Kidney (tissue), 14 donors: ENCODE results near the gene TTC7B. TPM values are rescaled to one million over a fixed set of nuclear protein-coding genes. Genes with fewer than 3 reads are reported as not detected.

Source experiments
- DNase-seq, 5 donors: peaks; one replicate each; pipeline ENCODE4 v3.0.0-alpha.2; 2013 to 2020
- FAIRE-seq: peaks from 2 replicates; lab custom pipeline; 2012; peaks lifted over from hg19 to GRCh38; lab: Jason Lieb, UNC
- H3K27ac ChIP-seq, 2 donors: one replicate each; pipeline ENCODE4 v1.7.0; 2013; ENCODE audit warnings: low read depth in 2 of 2, low read length in 2 of 2, inconsistent platforms in 1 of 2
- H3K27me3 ChIP-seq: one replicate; pipeline ENCODE4 v1.7.1; 2013; ENCODE audit warnings: low read length, inconsistent platforms; ENCODE audit not compliant: control insufficient read depth, insufficient read depth
- H3K36me3 ChIP-seq, 3 donors: one replicate each; pipeline versions ENCODE4 v1.7.0 to v1.7.1; 2013; ENCODE audit warnings: low read length in 3 of 3, control low read depth in 1 of 3, inconsistent platforms in 1 of 3; ENCODE audit not compliant: insufficient read depth in 3 of 3, control insufficient read depth in 2 of 3
- H3K4me1 ChIP-seq, 3 donors: one replicate each; pipeline versions ENCODE4 v1.7.0 to v1.7.1; 2013; ENCODE audit warnings: low read length in 3 of 3, inconsistent platforms in 1 of 3, low read depth in 1 of 3; ENCODE audit not compliant: control insufficient read depth in 2 of 3, insufficient read depth in 2 of 3
- H3K4me3 ChIP-seq, 3 donors: one replicate each; pipeline versions ENCODE4 v1.7.0 to v1.8.1; 2013; ENCODE audit warnings: low read length in 3 of 3, control low read depth in 1 of 3, inconsistent platforms in 1 of 3
- H3K9ac ChIP-seq, 3 donors: one replicate each; pipeline versions ENCODE4 v1.7.0 to v1.7.1; 2013; ENCODE audit warnings: low read length in 3 of 3, control low read depth in 1 of 3, inconsistent platforms in 1 of 3
- H3K9me3 ChIP-seq, 3 donors: one replicate each; pipeline versions ENCODE4 v1.7.0 to v1.7.1; 2013; ENCODE audit warnings: low read length in 3 of 3, control low read depth in 1 of 3, inconsistent platforms in 1 of 3; ENCODE audit not compliant: control insufficient read depth in 2 of 3, insufficient read depth in 1 of 3
- intact Hi-C: fragments of 100-400 bp; cut with DNase I; formaldehyde crosslinking; loops from one replicate; pipeline ENCODE4 v1.11.1; 2022
- polyA plus RNA-seq: library from polyadenylated mRNA; stranded (reverse); fragments of 350-450 nt; fragmentation: Illumina TruSeq; extraction: RNeasy Lipid Tissue Mini Kit (QIAGEN cat#74804); gene quantifications from one replicate; pipeline ENCODE4 v1.2.3, GENCODE V29; 2014; ENCODE audit warnings: low read depth, low replicate concordance; ENCODE audit not compliant: insufficient read depth
- total RNA-seq: library from RNA; stranded (reverse); fragmentation: NEBNext Ultra II Directional; extraction: Animal tissue kit (Norgen Biotek cat#: 25700); gene quantifications from one replicate; pipeline ENCODE4 v1.2.1, GENCODE V29; 2021
- TF ChIP-seq, protein P1 (sequence below): IDR thresholded peaks from 3 replicates; pipeline ENCODE4 v1.5.1; 2012; ENCODE audit warnings: mild to moderate bottlenecking, moderate library complexity, borderline replicate concordance; ENCODE audit not compliant: insufficient read depth; ENCODE audit errors: extremely low read depth
- donor health status: control.
- donor health status: control.
- donor health status: control.
- donor health status: control.
- donor health status: control.
- donor health status: DM: yes; HTN: yes; CAD: no.
- donor health status: Normal renal cell carcinoma (clear cell type).

The TTC7B gene
- total and polyA plus RNA-seq, 2 donors from 2014 or later = 23.4 to 48.3 TPM

DNA sequence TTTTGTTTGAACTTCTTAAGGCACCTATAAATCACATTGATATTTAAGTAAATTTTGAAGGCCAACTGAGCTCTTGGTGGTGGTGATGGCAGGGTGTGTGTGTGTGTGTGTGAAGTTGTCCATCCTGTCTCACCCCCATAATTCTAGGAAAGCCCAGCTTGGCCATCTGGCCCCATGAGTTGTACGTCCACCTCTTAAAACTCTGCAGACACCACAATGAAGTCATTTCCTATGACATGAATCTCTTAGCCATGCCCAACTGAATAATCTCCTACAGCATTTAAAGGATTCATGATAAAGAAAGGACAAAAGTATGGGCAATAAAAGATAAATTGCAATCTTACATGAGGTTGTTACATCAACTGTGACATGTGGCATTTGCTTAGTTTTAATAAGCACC is 123.4 kb downstream of the TTC7B start:
- Histone ChIP-seq H3K9me3 (no peaks in the 10 kb centered on the region), H3K4me3 (no peak overlapping the region), H3K36me3 (peaks cover 0 to 2% (median 0%) of the 10 kb centered on the region in 3 donors), H3K4me1 (peaks cover 0 to 2% (median 0%) of the 10 kb centered on the region in 3 donors), H3K27me3 (no peaks in the 10 kb centered on the region), H3K27ac (no peak overlapping the region), H3K9ac (no peak overlapping the region)
- intact Hi-C loops = loop anchor here (10.0 kb wide), 1 partner anchor 288 kb away; no protein-coding TSS in a partner anchor
- TF ChIP-seq, protein P1, sequence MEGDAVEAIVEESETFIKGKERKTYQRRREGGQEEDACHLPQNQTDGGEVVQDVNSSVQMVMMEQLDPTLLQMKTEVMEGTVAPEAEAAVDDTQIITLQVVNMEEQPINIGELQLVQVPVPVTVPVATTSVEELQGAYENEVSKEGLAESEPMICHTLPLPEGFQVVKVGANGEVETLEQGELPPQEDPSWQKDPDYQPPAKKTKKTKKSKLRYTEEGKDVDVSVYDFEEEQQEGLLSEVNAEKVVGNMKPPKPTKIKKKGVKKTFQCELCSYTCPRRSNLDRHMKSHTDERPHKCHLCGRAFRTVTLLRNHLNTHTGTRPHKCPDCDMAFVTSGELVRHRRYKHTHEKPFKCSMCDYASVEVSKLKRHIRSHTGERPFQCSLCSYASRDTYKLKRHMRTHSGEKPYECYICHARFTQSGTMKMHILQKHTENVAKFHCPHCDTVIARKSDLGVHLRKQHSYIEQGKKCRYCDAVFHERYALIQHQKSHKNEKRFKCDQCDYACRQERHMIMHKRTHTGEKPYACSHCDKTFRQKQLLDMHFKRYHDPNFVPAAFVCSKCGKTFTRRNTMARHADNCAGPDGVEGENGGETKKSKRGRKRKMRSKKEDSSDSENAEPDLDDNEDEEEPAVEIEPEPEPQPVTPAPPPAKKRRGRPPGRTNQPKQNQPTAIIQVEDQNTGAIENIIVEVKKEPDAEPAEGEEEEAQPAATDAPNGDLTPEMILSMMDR = no peak
- no peak for DNase-seq
- FAIRE-seq = no peak

DNA sequence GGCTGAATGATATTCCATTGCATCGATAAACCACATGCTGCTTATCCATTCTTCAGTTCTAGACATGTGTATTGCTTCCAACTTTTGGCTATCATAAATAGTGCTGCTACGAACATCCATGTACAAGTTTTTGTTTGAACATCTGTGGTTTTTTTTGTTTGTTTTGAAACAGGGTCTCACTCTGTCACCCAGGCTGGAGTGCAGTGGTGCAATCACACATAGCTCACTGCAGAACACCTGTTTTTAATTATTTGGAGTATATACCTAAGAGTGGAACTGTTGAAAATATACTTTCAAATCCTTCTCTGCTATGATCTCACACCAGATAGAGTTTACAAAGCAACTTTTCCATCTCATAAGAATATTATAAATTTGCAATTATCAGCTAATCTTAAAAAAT is 124.2 kb downstream of the TTC7B start:
- TF ChIP-seq, protein P1 = no peak
- H3K27ac ChIP-seq = no peak overlapping the region
- DNase-seq (no peak), FAIRE-seq (no peak)
- H3K9ac ChIP-seq = no peak overlapping the region
- no peaks in the 10 kb centered on the region for H3K9me3 ChIP-seq
- no peaks in the 10 kb centered on the region for H3K27me3 ChIP-seq
- no peak overlapping the region for H3K4me3 ChIP-seq
- H3K36me3 ChIP-seq = peaks cover 0 to 4% (median 0%) of the 10 kb centered on the region in 3 donors
- H3K4me1 ChIP-seq = no peaks in the 10 kb centered on the region
- intact Hi-C loops = loop anchor here (10.0 kb wide), 1 partner anchor 287 kb away; no protein-coding TSS in a partner anchor

DNA sequence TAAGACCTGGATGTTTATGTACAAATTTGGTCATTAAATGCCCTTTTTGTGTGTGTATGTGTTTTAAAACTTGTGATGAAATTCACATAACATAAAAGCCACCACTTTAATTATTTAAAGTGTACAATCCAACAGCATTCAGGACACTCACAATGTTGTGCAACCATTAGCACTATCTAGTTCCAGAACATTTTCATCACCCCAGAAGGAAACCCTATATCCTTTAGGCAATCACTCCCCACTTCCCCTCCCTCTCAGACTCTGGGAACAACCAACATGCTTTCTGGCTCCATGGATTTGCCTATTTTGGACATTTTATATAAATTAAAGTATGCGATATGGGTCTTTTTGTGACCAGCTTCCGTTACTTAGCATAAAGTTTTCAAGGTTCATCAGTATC is 124.6 kb downstream of the TTC7B start:
- Histone ChIP-seq H3K4me3 (no peak overlapping the region), H3K27ac (no peak overlapping the region), H3K9me3 (no peaks in the 10 kb centered on the region), H3K4me1 (no peaks in the 10 kb centered on the region), H3K9ac (no peak overlapping the region), H3K36me3 (peaks cover 0 to 4% (median 0%) of the 10 kb centered on the region in 3 donors), H3K27me3 (no peaks in the 10 kb centered on the region)
- DNase-seq = no peak
- intact Hi-C loops = loop anchor here (10.0 kb wide), 1 partner anchor 287 kb away; no protein-coding TSS in a partner anchor
- no peak for FAIRE-seq
- TF ChIP-seq, protein P1 = no peak

DNA sequence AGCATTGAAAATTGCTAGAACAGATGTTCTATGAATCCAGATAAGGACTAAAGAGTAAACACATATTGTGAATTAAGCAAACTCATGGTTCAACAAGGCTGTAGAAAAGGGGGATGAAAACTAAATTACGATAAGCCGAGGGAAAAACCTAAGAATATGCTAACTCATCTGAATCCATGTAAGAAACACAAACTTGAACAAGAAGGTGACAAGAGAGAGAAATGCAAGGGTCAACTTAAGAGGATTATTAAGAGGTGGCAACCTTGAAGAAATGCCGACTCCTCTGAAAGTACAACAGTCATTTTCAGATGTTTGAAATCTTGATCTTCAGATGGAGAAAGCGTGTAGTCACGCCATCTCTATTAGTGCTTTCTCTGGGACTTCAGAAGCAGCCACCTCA is 128.6 kb downstream of the TTC7B start:
- H3K9ac ChIP-seq = no peak overlapping the region
- DNase-seq (no peak), FAIRE-seq (no peak)
- no peaks in the 10 kb centered on the region for H3K27me3 ChIP-seq
- H3K9me3 ChIP-seq = no peaks in the 10 kb centered on the region
- no peak overlapping the region for H3K4me3 ChIP-seq
- no peak overlapping the region for H3K27ac ChIP-seq
- intact Hi-C loops = no loop called here
- TF ChIP-seq, protein P1 = no peak
- peaks cover 0 to 5% (median 0%) of the 10 kb centered on the region in 3 donors for H3K36me3 ChIP-seq
- H3K4me1 ChIP-seq = no peaks in the 10 kb centered on the region
